Kidney (tissue), 14 donors: ENCODE measurements around the gene MAN1A1. TPM values are rescaled to one million over a fixed set of nuclear protein-coding genes. Genes with fewer than 3 reads are reported as not detected.
"Not testable (repeated sequence)": the region's sequence is repeated elsewhere in the genome, so short reads cannot be mapped to it uniquely, and the experiment has no call there.

Experiments used
- DNase-seq, 5 donors: peaks; one replicate each; pipeline ENCODE4 v3.0.0-alpha.2; 2013 to 2020
- FAIRE-seq: peaks from 2 replicates; lab custom pipeline; 2012; peaks lifted over from hg19 to GRCh38; lab: Jason Lieb, UNC
- H3K27ac ChIP-seq, 2 donors: one replicate each; pipeline ENCODE4 v1.7.0; 2013; ENCODE audit warnings: low read depth in 2 of 2, low read length in 2 of 2, inconsistent platforms in 1 of 2
- H3K27me3 ChIP-seq: one replicate; pipeline ENCODE4 v1.7.1; 2013; ENCODE audit warnings: low read length, inconsistent platforms; ENCODE audit not compliant: control insufficient read depth, insufficient read depth
- H3K36me3 ChIP-seq, 3 donors: one replicate each; pipeline versions ENCODE4 v1.7.0 to v1.7.1; 2013; ENCODE audit warnings: low read length in 3 of 3, control low read depth in 1 of 3, inconsistent platforms in 1 of 3; ENCODE audit not compliant: insufficient read depth in 3 of 3, control insufficient read depth in 2 of 3
- H3K4me1 ChIP-seq, 3 donors: one replicate each; pipeline versions ENCODE4 v1.7.0 to v1.7.1; 2013; ENCODE audit warnings: low read length in 3 of 3, inconsistent platforms in 1 of 3, low read depth in 1 of 3; ENCODE audit not compliant: control insufficient read depth in 2 of 3, insufficient read depth in 2 of 3
- H3K4me3 ChIP-seq, 3 donors: one replicate each; pipeline versions ENCODE4 v1.7.0 to v1.8.1; 2013; ENCODE audit warnings: low read length in 3 of 3, control low read depth in 1 of 3, inconsistent platforms in 1 of 3
- H3K9ac ChIP-seq, 3 donors: one replicate each; pipeline versions ENCODE4 v1.7.0 to v1.7.1; 2013; ENCODE audit warnings: low read length in 3 of 3, control low read depth in 1 of 3, inconsistent platforms in 1 of 3
- H3K9me3 ChIP-seq, 3 donors: one replicate each; pipeline versions ENCODE4 v1.7.0 to v1.7.1; 2013; ENCODE audit warnings: low read length in 3 of 3, control low read depth in 1 of 3, inconsistent platforms in 1 of 3; ENCODE audit not compliant: control insufficient read depth in 2 of 3, insufficient read depth in 1 of 3
- intact Hi-C: fragments of 100-400 bp; cut with DNase I; formaldehyde crosslinking; loops from one replicate; pipeline ENCODE4 v1.11.1; 2022
- polyA plus RNA-seq: library from polyadenylated mRNA; stranded (reverse); fragments of 350-450 nt; fragmentation: Illumina TruSeq; extraction: RNeasy Lipid Tissue Mini Kit (QIAGEN cat#74804); gene quantifications from one replicate; pipeline ENCODE4 v1.2.3, GENCODE V29; 2014; ENCODE audit warnings: low read depth, low replicate concordance; ENCODE audit not compliant: insufficient read depth
- total RNA-seq: library from RNA; stranded (reverse); fragmentation: NEBNext Ultra II Directional; extraction: Animal tissue kit (Norgen Biotek cat#: 25700); gene quantifications from one replicate; pipeline ENCODE4 v1.2.1, GENCODE V29; 2021
- TF ChIP-seq, protein P1 (sequence below): IDR thresholded peaks from 3 replicates; pipeline ENCODE4 v1.5.1; 2012; ENCODE audit warnings: mild to moderate bottlenecking, moderate library complexity, borderline replicate concordance; ENCODE audit not compliant: insufficient read depth; ENCODE audit errors: extremely low read depth
- donor health status: control.
- donor health status: control.
- donor health status: control.
- donor health status: control.
- donor health status: control.
- donor health status: DM: yes; HTN: yes; CAD: no.
- donor health status: Normal renal cell carcinoma (clear cell type).

Gene MAN1A1
- total and polyA plus RNA-seq, 2 donors from 2014 or later: 30.4 to 68.5 TPM

DNA sequence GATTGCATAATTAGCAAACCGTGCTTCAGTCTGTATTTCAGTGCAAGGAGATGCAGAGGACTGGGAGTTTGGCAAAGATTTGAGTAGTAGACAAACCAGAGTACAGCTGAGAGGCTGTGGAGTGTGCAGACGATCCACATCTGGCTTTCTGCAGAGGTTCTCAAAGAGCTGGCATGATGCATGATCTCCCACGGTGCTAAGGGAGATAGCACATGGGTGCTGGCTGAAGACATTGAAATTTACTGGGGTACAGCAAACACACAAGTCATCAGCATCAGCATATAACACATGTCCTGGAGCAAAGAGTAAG lies 192.1 kb downstream of the MAN1A1 start:
- TF ChIP-seq, protein P1, sequence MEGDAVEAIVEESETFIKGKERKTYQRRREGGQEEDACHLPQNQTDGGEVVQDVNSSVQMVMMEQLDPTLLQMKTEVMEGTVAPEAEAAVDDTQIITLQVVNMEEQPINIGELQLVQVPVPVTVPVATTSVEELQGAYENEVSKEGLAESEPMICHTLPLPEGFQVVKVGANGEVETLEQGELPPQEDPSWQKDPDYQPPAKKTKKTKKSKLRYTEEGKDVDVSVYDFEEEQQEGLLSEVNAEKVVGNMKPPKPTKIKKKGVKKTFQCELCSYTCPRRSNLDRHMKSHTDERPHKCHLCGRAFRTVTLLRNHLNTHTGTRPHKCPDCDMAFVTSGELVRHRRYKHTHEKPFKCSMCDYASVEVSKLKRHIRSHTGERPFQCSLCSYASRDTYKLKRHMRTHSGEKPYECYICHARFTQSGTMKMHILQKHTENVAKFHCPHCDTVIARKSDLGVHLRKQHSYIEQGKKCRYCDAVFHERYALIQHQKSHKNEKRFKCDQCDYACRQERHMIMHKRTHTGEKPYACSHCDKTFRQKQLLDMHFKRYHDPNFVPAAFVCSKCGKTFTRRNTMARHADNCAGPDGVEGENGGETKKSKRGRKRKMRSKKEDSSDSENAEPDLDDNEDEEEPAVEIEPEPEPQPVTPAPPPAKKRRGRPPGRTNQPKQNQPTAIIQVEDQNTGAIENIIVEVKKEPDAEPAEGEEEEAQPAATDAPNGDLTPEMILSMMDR: no peak
- DNase-seq (no peak), FAIRE-seq (no peak)
- no peaks in the 10 kb centered on the region for H3K9me3 ChIP-seq
- intact Hi-C loops: no loop called here
- peaks cover 0 to 8% (median 0%) of the 10 kb centered on the region in 3 donors for H3K4me1 ChIP-seq
- H3K4me3 ChIP-seq: no peak overlapping the region
- no peaks in the 10 kb centered on the region for H3K27me3 ChIP-seq
- no peak overlapping the region for H3K9ac ChIP-seq
- H3K36me3 ChIP-seq: no peaks in the 10 kb centered on the region
- no peak overlapping the region for H3K27ac ChIP-seq

DNA sequence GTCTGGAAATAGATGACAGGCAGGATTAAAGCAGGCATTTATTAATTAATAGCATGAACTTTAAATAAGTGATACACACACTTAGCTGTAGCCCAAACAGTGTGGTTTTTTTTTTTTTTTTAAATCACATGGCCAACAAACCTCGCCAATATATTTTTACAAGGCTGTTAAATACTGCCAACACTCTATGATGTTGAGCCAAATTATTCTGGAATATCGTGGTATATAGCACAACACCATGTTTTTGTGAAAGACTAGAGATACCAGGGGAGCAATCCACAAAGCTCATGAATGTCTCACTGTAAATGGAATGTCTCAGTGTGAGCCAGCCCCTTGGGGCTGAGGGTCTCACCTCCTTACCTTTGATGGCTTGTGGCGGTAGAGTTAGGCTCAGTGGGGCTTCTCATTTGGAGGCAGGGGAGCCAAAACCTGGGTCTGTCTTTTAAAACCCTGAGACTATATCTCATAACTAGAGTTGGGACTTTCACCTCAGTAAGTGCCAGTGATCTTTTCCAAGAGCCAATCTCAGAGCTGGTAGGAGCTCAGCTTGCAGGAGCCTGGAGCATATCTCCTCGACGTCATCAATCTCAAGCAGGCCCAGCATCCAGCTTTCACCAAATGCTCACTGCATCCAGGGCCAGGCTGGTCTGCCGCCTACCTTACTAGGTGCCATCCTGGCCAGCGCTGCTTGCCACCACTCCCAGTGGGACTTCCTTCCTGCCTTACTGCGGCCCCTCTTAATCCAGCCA lies 192.6 kb downstream of the MAN1A1 start:
- intact Hi-C loops: no loop called here
- TF ChIP-seq, protein P1: no peak
- no peak overlapping the region for H3K27ac ChIP-seq

DNA sequence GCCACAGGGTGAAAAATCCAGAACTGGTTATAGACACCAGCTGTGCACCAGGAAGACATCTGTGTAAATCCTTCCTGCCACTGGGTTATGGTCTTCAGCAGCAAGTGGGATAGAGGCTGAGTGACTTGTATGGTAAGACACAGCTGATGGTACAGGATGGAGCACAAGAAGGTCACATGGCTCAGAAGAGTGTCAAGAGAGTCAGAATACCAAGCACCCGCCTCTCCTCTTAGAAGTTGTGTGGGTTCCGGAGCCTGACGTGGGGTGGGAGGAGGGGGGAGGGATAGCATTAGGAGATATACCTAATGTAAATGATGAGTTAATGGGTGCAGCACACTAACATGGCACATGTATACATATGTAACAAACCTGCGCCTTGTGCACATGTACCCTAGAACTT lies 193.5 kb downstream of the MAN1A1 start:
- DNase-seq, H3K4me3 ChIP-seq, H3K27ac ChIP-seq, H3K36me3 ChIP-seq, H3K4me1 ChIP-seq, H3K27me3 ChIP-seq, FAIRE-seq, H3K9ac ChIP-seq, intact Hi-C loops, H3K9me3 ChIP-seq: not testable (repeated sequence)

More for the DNA sequence above, 192.6 kb downstream of the MAN1A1 start:
- Histone ChIP-seq H3K9ac (no peak overlapping the region), H3K36me3 (no peaks in the 10 kb centered on the region), H3K9me3 (no peaks in the 10 kb centered on the region), H3K27me3 (no peaks in the 10 kb centered on the region), H3K4me1 (peaks cover 0 to 8% (median 0%) of the 10 kb centered on the region in 3 donors), H3K4me3 (no peak overlapping the region)
- DNase-seq (no peak), FAIRE-seq (no peak)

DNA sequence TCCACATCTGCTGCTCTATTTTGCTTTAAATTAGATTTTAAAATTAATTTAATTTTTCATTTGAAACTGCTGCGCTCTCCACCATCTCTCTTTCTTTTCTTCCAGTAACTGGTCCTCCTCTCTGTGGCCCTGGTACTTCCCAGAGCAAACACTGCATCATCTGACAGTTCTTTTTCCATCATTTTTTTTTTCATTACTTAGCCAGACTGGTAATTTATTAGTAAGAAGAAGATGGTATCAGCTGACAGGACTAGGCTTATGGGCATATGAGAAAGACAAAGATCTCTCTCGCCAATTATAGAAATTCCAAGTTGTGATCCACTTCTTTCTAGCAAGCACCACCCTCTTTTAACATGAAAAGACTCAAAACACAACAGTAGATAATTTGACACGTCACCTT lies 197.4 kb downstream of the MAN1A1 start:
- TF ChIP-seq, protein P1: no peak
- Histone ChIP-seq H3K9me3 (no peaks in the 10 kb centered on the region), H3K27me3 (no peaks in the 10 kb centered on the region), H3K9ac (no peak overlapping the region), H3K4me1 (no peaks in the 10 kb centered on the region), H3K4me3 (no peak overlapping the region), H3K36me3 (no peaks in the 10 kb centered on the region), H3K27ac (no peak overlapping the region)
- intact Hi-C loops: no loop called here
- FAIRE-seq: no peak
- DNase-seq: no peak
